HG02840 (cell line): Measurements from ENCODE around the gene TRIO.

Experiments used
- ATAC-seq: cut with Tn5 transposase; IDR thresholded peaks from one replicate; pipeline ENCODE4 v1.9.1; 2021; ENCODE audit warnings: mild to moderate bottlenecking, moderate library complexity, moderate number of reproducible peaks; ENCODE audit not compliant: unreplicated experiment, low FRiP score

The TRIO gene

DNA sequence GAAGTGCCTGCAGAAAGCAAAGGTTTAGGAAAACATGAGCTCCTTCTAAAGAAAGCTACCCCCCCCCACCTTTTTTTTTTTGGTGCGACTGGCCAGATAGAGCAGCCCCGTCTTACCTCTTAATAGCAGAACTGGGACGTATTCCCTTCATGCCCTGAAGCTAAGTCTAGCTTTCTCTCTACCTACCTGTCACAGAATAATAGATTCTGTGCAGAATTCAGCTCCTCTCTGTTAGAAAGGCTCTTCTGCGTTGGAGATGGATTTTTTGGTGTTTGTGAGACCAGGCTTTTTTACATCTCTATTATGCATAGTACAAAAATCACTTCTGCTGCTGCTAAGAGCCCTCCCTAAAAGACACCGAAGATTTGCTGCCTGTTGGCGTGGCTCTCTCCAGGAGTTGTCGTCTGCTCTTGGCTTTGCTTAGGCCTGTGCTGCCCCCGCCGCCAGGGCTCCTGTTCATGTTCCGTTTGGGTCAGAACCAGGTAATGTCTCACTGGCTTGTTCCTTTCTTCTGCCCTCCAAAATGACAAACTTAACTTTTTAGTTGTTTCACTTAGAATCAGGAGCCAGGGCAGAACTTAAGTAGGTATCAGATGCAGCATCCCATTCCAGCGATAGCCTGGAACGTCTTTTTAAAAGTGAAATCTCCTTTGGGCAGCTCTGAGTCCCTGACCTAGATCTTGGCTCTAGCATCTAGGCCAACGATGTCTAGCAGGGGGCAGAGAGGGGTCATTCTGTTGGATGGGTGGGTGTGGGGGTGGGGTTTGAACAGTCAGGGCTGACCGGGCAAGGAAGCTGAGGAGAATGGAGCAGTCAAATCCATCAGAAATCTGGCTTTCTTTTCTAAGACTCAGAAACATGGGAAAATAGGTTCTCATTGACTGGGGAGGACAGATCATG, 2.5 kb downstream of the TRIO start:
- no peak for ATAC-seq

GRCh38 chr5:14146725-14147124, 3.6 kb downstream of the TRIO start:
- no peak for ATAC-seq

DNA sequence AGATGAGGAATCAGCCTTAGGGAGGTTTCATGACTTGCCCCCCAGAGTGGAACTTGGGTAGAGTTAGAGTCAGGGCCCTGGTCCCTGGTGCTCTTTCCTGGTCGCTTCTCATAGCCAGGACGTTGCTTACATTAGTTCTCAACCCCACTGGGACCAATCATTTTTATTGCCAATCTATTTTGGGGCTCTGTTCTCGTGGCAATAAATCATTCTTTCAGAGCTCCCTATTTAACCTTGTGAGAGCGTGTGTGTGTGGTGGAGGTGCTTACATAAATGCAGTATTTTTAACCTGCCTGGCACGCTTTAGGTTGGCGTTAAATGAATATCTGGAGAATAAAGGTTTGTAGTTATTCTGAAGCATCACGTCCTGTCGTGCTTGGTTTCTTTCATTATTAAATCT, 4.1 kb downstream of the TRIO start:
- ATAC-seq: no peak

GRCh38 chr5:14148483-14148882, 5.3 kb downstream of the TRIO start:
- ATAC-seq: no peak

GRCh38 chr5:14148890-14149671, 5.9 kb downstream of the TRIO start:
- peak; percentile 27 for ATAC-seq

- no peak for ATAC-seq
Observed at GRCh38 chr5:14149672-14150274, 6.6 kb downstream of the TRIO start.

DNA sequence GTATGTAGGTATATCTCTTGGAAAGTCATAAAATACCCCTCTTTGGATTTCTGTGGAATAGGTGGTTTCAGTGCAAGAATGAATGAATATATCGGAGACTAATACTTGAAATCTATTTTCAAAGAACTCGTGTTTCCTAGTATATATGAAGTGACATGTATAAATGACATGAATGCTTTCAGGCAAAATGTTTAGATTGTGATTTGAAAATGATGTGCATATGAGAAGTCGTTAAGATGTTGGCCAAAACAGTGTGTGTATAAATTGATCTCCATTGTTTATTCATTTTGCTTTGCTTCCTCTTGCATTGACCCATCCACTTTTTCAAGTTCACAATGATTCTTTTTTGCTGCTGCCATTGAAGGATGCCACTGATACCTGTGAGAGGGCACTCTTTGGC, 8.3 kb downstream of the TRIO start:
- ATAC-seq: no peak

DNA sequence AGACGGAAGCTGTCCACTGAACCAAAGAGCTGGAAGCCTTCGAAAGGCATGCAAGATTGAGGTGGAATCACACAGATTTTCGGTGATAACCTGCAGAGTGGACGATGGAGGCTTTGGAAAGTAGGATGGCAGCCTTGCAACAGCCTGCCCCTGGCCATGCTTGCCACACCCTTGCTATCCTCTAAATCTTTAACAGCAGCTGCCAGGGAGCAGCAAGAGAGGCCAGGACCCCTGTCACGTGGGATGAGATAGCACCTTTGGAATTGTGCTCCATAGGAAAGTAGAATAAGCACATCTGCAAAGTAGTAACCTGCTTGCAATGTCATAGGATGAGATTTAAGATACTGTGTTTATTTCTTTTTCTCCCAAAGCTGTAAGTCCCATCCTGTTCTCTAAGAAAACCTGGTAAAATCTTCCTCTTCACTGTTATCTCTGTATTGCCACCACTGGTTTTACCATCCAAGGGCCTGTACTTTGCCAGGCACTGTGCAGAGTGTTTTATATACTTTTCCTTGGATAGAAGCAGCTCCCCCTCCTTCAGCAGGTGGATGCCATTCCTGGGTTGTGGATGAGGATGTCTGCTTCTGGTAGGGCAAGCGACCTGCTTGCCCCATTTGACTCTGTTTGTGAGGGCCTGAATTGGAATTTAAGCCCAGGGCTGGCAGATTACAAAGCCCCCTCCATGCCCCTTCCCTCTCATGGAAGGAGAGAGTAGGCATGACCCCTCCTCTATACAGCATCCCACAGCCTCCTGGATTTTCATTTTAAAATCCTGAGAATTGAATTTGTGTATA, 10.1 kb downstream of the TRIO start:
- no peak for ATAC-seq

GRCh38 chr5:14153932-14154731, 11.0 kb downstream of the TRIO start:
- no peak for ATAC-seq

DNA sequence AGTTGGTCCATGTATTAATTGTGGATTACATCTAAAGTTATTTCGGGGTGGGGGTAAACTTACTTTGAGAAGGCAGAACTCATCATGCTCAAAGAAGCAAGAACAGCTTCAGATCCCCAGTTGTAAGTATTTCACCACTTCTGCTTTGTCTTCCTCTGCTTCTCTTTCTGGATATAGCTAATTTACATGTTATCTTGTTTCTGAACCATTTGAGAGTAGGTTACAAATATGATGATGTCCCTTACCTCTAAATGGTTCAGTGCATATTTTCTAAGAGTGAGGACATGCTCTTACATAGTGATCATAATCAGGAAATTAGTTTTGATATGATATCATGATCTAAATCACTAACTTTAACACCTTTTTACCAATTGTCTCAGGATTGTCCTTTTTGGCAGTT, 11.9 kb downstream of the TRIO start:
- ATAC-seq: no peak

GRCh38 chr5:14155739-14156138, 12.6 kb downstream of the TRIO start:
- ATAC-seq: no peak

DNA sequence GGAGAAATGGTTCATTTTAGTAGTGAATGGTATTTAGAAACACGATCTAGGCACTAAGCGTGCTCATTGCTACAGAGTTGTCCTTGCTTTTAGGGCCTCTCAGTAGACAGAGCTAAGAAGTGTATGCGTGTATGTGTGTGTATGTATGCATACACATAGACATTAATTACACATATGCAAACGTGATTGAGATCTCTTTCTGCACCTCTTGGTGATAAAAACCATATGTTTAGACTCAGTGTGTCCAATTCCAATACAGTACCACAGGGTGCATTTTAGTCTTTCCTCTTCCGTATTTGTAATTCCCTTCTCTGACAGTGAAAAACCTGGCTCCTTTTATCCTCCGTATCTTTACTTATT, 13.1 kb downstream of the TRIO start:
- peak; percentile 1 for ATAC-seq

DNA sequence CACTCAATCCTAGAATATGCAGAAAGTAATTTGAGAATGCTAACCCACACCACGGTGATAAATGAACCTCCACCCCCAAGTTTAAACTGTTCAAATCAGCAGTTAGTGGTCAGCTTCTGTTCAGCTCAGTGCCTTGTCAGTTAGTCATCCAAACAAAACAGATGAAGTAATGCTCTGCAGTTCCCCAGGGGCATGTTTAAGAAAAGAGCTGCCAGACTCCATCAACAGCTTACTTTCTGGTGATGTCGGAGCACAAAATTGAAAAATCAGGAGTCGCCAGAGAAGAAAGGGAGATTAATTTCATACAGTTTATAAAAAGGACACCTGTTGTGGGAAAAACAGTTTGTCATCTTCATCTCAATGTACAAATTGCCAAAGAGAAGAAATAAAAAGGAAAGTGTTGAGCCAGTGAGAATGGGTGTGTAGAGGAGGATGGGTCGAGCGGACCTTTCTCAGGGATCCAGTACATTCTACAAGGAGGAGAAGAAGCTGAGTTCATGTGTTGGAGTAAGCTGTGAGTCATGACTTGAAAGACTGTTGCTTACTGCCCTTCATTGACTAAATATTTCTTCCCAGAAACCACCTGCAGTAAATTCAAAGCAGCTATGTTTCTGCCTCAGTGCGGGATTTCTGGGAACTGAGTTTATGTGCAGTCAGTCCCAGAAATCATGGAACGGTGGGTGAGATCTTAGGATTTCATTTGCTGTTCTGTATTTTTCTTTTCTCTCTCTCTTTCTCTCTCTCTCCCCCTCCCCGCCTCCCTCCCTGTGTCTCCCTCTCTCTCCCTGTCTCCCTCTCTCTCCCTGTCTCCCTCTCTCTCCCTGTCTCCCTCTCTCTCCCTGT, 13.7 kb downstream of the TRIO start:
- peak; percentile 67 for ATAC-seq

DNA sequence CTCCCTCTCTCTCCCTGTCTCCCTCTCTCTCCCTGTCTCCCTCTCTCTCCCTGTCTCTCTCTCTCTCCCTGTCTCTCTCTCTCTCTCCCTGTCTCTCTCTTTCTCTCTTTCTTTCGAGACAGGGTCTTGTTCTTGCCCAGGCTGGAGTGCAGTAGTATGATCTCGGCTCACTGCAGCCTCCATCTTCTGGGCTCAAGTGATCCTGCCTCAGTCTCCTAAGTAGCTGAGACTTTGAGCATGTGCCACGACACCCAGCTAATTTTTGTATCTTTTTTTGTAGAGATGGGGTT, 14.3 kb downstream of the TRIO start:
- no peak for ATAC-seq

- no peak for ATAC-seq
Observed at GRCh38 chr5:14158890-14159666, 15.9 kb downstream of the TRIO start.

- no peak for ATAC-seq
Observed at GRCh38 chr5:14161825-14162556, 18.8 kb downstream of the TRIO start.
